GM03348 (cell line): ENCODE results near the gene GNL3.
"Not testable (repeated sequence)": the region's sequence is repeated elsewhere in the genome, so short reads cannot be mapped to it uniquely, and the experiment has no call there.

Experiments
- DNase-seq: peaks from one replicate; pipeline ENCODE4 v3.0.0; 2012; ENCODE audit warnings: low spot score

The GNL3 gene

GRCh38 chr3:52685709-52686691 is at the start of gene GNL3, which contains the start of gene PBRM1:
Gene GNL3 (plus strand): TSS chr3:52686032. CDS start chr3:52686093, 61 bp downstream.
Gene PBRM1 (minus strand): TSS chr3:52685913.
- peak; percentile 96 for DNase-seq

- peak; percentile 11 for DNase-seq
Observed at GRCh38 chr3:52636673-52637072, 49.2 kb upstream of the GNL3 start.

- DNase-seq = no peak
Observed at GRCh38 chr3:52645549-52645948, 40.3 kb upstream of the GNL3 start.

GRCh38 chr3:52649461-52650210 is 36.2 kb upstream of the GNL3 start:
- DNase-seq = peak; percentile 61

- peak; percentile 8 for DNase-seq
Observed at GRCh38 chr3:52650439-52650838, 35.4 kb upstream of the GNL3 start.

- no peak for DNase-seq
Observed at GRCh38 chr3:52651592-52651991, 34.2 kb upstream of the GNL3 start.

- DNase-seq = no peak
Observed at GRCh38 chr3:52655895-52656294, 29.9 kb upstream of the GNL3 start.

- DNase-seq = no peak
Observed at GRCh38 chr3:52660046-52660445, 25.8 kb upstream of the GNL3 start.

GRCh38 chr3:52663098-52663497 is 22.7 kb upstream of the GNL3 start:
- no peak for DNase-seq

- DNase-seq = peak; percentile 87
Observed at GRCh38 chr3:52670621-52671521, 15.0 kb upstream of the GNL3 start.

- DNase-seq = no peak
Observed at GRCh38 chr3:52671676-52672075, 14.2 kb upstream of the GNL3 start.

- DNase-seq = not testable (repeated sequence)
Observed at GRCh38 chr3:52676201-52676600, 9.6 kb upstream of the GNL3 start.

GRCh38 chr3:52678265-52679198 is 7.3 kb upstream of the GNL3 start:
- no peak for DNase-seq

GRCh38 chr3:52679199-52679538 is 6.7 kb upstream of the GNL3 start:
- no peak for DNase-seq

GRCh38 chr3:52679811-52680210 is 6.0 kb upstream of the GNL3 start:
- no peak for DNase-seq

GRCh38 chr3:52681596-52681995 is 4.2 kb upstream of the GNL3 start:
- no peak for DNase-seq

- peak; percentile 73 for DNase-seq
Observed at GRCh38 chr3:52682016-52682415, 3.8 kb upstream of the GNL3 start.

GRCh38 chr3:52683611-52684010 is 2.2 kb upstream of the GNL3 start:
- DNase-seq = no peak

GRCh38 chr3:52684184-52684583 is 1.6 kb upstream of the GNL3 start:
- no peak for DNase-seq

GRCh38 chr3:52685285-52685708 is 535 bp upstream of the GNL3 start:
- peak; percentile 95 for DNase-seq

GRCh38 chr3:52688266-52688665 is 2.4 kb downstream of the GNL3 start:
- DNase-seq = no peak
